ENCODE measurements around the gene ZNF180. TPM values are rescaled to one million over a fixed set of nuclear protein-coding genes. Genes with fewer than 3 reads are reported as not detected.

Gene ZNF180
- 3.2 and 4.4 TPM in 2 replicates for total RNA-seq (2022)
- percentile 63 among the genes with signal in this experiment for Bru-seq, nascent RNA
- BruChase-seq, experiment 1, labeled RNA remaining after a 6-hour chase = percentile 58 among the genes with signal in this experiment
- percentile 63 among the genes with signal in this experiment for BruChase-seq, experiment 2, labeled RNA remaining after a 2-hour chase
- long read RNA-seq, transcript ZNF180-211 (5 exons, 3,048 nt) = major isoform, 6 of 12 reads
- long read RNA-seq, partial matches to known transcripts = 1 of 12 reads
- long read RNA-seq, other reads (novel, unspliced or antisense) = 2 of 12 reads

DNA sequence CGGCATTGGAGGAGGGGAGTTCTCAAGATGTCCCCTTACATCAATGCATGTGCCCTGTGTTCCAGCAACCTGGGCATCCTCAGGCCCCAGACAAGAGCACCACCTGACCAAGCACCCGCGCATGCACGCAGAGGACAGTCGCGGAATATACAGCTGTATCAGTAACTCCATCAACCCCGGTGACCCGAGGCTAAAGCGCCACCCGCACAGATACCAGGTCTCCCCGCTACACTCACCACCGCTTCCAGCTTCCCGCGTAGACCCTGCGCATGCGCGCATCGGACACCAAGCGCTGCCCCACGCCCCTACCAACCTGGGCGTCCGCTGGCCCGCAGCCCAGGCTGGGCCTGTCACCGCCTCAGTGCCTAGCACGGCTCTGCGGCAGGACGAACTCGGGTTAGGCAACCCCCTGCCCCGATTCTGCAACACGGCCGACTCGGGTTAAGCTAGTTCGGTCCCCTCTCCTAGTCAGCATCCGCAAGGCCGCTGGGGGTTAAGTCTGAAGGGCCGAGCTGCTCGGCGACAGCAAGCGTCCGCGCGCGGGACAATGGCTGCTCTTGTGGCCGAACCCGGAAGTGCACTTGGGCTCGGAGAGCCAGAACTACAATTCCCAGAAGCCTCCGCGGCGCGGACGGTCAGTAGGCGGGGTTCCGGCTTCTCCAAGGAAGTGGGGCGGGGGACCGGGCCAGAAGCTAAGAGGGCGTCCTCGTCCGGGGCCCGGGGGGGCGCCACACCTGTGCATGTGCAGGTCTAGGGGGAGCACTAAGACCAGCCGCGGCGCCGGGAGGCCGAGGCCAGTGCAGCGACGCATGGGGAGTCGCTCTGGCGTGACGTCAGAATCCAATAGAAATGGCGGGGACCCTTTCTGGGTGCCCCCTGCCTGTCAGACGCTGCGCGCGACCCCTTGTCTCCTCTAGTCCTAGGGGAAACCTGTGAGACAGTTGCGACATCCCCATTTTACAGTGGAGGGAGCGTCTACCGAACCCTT is at the start of gene ZNF180:
Gene ZNF180, minus strand, starts transcription at position 561 of the 988 bp plus-strand sequence. CDS start 3,188 bp downstream, outside the sequence.
- Mint-ChIP-seq H3K36me3 (ENCODE audit: insufficient read depth, unreplicated experiment) (peaks cover 40% of the 10 kb centered on the region), H3K4me3 (ENCODE audit: unreplicated experiment) (peak within 1 kb of the TSS; percentile 97), H3K27ac (ENCODE audit: low read depth, unreplicated experiment) (peak within 1 kb of the TSS; percentile 89), H3K9me3 (ENCODE audit: unreplicated experiment) (peaks cover 21% of the 10 kb centered on the region), H3K4me1 (ENCODE audit: insufficient read depth, unreplicated experiment) (peaks cover 19% of the 10 kb centered on the region), H3K27me3 (ENCODE audit: insufficient read depth, unreplicated experiment) (peaks cover 5% of the 10 kb centered on the region)
- intact Hi-C loops (cut with micrococcal nuclease) = loop anchor here (10.0 kb wide), 1 partner anchor 335 kb away; the partner anchor contains the start of gene ZNF226
- ChIA-PET POLR2A (interaction anchor here (0.6 to 2.0 kb wide), 15 partner anchors 9 to 985 kb away, joined by 3 to 8 read pairs (median 4); partner anchors contain the start of genes ZNF221, ZNF225, ZNF226 and ZNF227), CTCF (interaction anchor here (0.5 to 1.1 kb wide), 3 partner anchors 88 to 334 kb away, joined by 3 to 5 read pairs (median 3); no protein-coding TSS in a partner anchor)
- TF ChIP-seq, protein P1, sequence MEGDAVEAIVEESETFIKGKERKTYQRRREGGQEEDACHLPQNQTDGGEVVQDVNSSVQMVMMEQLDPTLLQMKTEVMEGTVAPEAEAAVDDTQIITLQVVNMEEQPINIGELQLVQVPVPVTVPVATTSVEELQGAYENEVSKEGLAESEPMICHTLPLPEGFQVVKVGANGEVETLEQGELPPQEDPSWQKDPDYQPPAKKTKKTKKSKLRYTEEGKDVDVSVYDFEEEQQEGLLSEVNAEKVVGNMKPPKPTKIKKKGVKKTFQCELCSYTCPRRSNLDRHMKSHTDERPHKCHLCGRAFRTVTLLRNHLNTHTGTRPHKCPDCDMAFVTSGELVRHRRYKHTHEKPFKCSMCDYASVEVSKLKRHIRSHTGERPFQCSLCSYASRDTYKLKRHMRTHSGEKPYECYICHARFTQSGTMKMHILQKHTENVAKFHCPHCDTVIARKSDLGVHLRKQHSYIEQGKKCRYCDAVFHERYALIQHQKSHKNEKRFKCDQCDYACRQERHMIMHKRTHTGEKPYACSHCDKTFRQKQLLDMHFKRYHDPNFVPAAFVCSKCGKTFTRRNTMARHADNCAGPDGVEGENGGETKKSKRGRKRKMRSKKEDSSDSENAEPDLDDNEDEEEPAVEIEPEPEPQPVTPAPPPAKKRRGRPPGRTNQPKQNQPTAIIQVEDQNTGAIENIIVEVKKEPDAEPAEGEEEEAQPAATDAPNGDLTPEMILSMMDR (IDR thresholded peaks at IDR 0.05; ENCODE audit: unreplicated experiment) = peak; percentile 61
- peak; percentile 95 for DNase-seq (ENCODE audit: unreplicated experiment)
- TSS peak; percentile 53 for BruUV-seq (replicated peaks)

DNA sequence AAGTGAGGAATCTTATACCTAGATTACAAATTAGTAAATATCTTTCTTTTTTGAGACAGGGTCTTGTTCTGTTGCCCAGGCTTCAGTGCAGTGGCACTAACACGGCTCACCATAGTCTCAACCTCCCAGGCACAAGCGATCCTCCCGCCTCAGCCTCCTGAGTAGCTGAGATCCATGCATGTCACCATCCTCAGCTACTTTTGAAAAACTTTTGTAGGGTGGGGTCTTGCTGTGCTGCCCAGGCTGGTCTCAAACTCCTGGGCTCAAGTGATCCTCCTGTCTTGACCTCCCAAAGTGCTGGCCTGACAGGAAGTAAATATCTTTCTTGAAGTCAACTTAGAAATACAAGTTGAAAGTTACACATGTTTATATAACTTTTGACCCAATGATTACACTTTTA is 49.2 kb upstream of the ZNF180 start:
- no peak overlapping the region for H3K4me3 Mint-ChIP-seq (ENCODE audit: unreplicated experiment)
- POLR2A ChIA-PET = no interaction called here
- no peaks in the 10 kb centered on the region for H3K36me3 Mint-ChIP-seq (ENCODE audit: insufficient read depth, unreplicated experiment)
- TF ChIP-seq, protein P1 (IDR thresholded peaks at IDR 0.05; ENCODE audit: unreplicated experiment) = no peak
- no TSS peak for BruUV-seq (replicated peaks)
- no peak for DNase-seq (ENCODE audit: unreplicated experiment)
- no peak overlapping the region for H3K27ac Mint-ChIP-seq (ENCODE audit: low read depth, unreplicated experiment)
- peaks cover 16% of the 10 kb centered on the region for H3K27me3 Mint-ChIP-seq (ENCODE audit: insufficient read depth, unreplicated experiment)
- peaks cover 14% of the 10 kb centered on the region for H3K4me1 Mint-ChIP-seq (ENCODE audit: insufficient read depth, unreplicated experiment)
- intact Hi-C loops (cut with micrococcal nuclease) = no loop called here
- H3K9me3 Mint-ChIP-seq (ENCODE audit: unreplicated experiment) = peaks cover 1% of the 10 kb centered on the region
- CTCF ChIA-PET = no interaction called here

DNA sequence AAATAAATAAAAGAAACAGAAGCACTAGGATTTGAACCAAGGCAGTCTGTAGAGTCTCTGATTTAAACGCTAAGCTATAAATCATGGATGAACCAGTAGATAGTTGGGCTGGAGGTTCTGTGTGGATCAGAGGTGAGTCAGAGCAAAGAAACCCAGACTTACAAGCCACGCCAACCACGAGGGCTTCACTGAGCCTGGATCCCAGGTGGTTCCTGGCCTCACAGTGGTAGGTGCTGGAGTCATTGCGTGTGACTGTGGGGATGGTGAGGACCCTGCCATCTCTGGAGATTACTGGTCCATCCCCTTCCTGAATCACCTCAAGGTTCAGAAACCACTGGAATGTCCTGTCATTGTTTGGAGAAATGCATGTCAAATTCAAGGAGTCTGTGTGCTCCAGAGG is 48.4 kb upstream of the ZNF180 start:
- H3K36me3 Mint-ChIP-seq (ENCODE audit: insufficient read depth, unreplicated experiment) = no peaks in the 10 kb centered on the region
- H3K4me1 Mint-ChIP-seq (ENCODE audit: insufficient read depth, unreplicated experiment) = peaks cover 12% of the 10 kb centered on the region
- H3K9me3 Mint-ChIP-seq (ENCODE audit: unreplicated experiment) = peaks cover 7% of the 10 kb centered on the region
- CTCF ChIA-PET = interaction anchor here (0.5 to 1.1 kb wide), 2 partner anchors 9 to 23 kb away, joined by 3 read pairs; no protein-coding TSS in a partner anchor
- POLR2A ChIA-PET = no interaction called here
- DNase-seq (ENCODE audit: unreplicated experiment) = no peak
- H3K27ac Mint-ChIP-seq (ENCODE audit: low read depth, unreplicated experiment) = no peak overlapping the region
- BruUV-seq (replicated peaks) = no TSS peak
- intact Hi-C loops (cut with micrococcal nuclease) = no loop called here
- TF ChIP-seq, protein P1 (IDR thresholded peaks at IDR 0.05; ENCODE audit: unreplicated experiment) = no peak
- H3K4me3 Mint-ChIP-seq (ENCODE audit: unreplicated experiment) = no peak overlapping the region
- peaks cover 24% of the 10 kb centered on the region for H3K27me3 Mint-ChIP-seq (ENCODE audit: insufficient read depth, unreplicated experiment)

DNA sequence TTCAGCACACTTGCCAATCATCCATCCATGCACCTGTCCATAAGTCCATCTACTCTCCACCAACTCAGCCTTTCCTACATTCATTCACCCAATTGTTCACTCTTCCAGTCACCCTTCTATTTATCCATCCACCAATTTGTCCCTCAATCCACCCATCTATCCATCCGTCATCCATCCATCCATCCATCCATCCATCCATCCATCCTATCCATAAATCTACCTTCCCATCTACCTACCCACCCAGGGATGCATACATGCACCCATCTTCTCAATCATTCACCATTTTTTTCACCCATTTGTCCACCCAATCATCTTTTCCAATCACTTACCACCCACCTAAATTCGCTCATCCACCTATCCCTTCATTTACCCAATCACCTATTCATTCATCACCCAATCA is 43.7 kb upstream of the ZNF180 start:
- POLR2A ChIA-PET = no interaction called here
- peaks cover 7% of the 10 kb centered on the region for H3K9me3 Mint-ChIP-seq (ENCODE audit: unreplicated experiment)
- H3K4me3 Mint-ChIP-seq (ENCODE audit: unreplicated experiment) = no peak overlapping the region
- no TSS peak for BruUV-seq (replicated peaks)
- H3K27ac Mint-ChIP-seq (ENCODE audit: low read depth, unreplicated experiment) = no peak overlapping the region
- peaks cover 7% of the 10 kb centered on the region for H3K36me3 Mint-ChIP-seq (ENCODE audit: insufficient read depth, unreplicated experiment)
- no peak for DNase-seq (ENCODE audit: unreplicated experiment)
- intact Hi-C loops (cut with micrococcal nuclease) = no loop called here
- TF ChIP-seq, protein P1 (IDR thresholded peaks at IDR 0.05; ENCODE audit: unreplicated experiment) = no peak
- H3K27me3 Mint-ChIP-seq (ENCODE audit: insufficient read depth, unreplicated experiment) = peaks cover 35% of the 10 kb centered on the region
- peaks cover 4% of the 10 kb centered on the region for H3K4me1 Mint-ChIP-seq (ENCODE audit: insufficient read depth, unreplicated experiment)
- CTCF ChIA-PET = interaction anchor here (0.7 kb wide), 1 partner anchor 33 kb away, joined by 3 read pairs; no protein-coding TSS in a partner anchor

Measured in MCF 10A (cell line).